Measurements from ENCODE around the gene TIMP2. TPM values are rescaled to one million over a fixed set of nuclear protein-coding genes. Genes with fewer than 3 reads are reported as not detected.

TIMP2 gene
- total and polyA plus RNA-seq, 2 of the 13 experiments (the other 11 are each of a cell fraction or from before 2014, with no cell fraction given), result 3.8 to 8.5 TPM

DNA sequence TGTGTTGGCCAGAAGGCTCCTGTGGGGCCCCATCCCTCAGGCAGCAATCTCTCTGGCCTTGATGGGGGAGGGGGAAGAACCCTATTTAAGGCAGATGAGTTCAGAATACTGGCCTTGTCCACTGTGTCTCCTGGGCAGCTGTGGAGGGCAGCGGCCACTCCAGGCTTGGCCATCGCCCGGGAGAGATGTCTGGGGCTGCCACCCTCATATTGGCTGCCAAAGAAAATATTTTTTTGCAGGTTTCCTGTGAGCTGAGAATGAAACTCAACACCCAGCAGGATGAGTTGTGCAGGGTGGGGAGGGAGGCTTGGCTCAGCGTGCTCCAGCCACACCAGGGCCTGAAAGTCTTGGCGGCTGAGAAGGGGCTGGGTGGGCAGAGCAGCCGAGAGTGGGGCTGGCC is 14.4 kb upstream of the TIMP2 start (continued):
- TF ChIP-seq, protein P1, sequence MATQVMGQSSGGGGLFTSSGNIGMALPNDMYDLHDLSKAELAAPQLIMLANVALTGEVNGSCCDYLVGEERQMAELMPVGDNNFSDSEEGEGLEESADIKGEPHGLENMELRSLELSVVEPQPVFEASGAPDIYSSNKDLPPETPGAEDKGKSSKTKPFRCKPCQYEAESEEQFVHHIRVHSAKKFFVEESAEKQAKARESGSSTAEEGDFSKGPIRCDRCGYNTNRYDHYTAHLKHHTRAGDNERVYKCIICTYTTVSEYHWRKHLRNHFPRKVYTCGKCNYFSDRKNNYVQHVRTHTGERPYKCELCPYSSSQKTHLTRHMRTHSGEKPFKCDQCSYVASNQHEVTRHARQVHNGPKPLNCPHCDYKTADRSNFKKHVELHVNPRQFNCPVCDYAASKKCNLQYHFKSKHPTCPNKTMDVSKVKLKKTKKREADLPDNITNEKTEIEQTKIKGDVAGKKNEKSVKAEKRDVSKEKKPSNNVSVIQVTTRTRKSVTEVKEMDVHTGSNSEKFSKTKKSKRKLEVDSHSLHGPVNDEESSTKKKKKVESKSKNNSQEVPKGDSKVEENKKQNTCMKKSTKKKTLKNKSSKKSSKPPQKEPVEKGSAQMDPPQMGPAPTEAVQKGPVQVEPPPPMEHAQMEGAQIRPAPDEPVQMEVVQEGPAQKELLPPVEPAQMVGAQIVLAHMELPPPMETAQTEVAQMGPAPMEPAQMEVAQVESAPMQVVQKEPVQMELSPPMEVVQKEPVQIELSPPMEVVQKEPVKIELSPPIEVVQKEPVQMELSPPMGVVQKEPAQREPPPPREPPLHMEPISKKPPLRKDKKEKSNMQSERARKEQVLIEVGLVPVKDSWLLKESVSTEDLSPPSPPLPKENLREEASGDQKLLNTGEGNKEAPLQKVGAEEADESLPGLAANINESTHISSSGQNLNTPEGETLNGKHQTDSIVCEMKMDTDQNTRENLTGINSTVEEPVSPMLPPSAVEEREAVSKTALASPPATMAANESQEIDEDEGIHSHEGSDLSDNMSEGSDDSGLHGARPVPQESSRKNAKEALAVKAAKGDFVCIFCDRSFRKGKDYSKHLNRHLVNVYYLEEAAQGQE (IDR thresholded peaks at IDR 0.05; ENCODE audit: borderline replicate concordance in 1 of 2, low read depth in 1 of 2, low read length in 2 of 2), result no peak
- TF ChIP-seq KMT2B (CRISPR knock-in tag; IDR thresholded peaks at IDR 0.05), result no peak

DNA sequence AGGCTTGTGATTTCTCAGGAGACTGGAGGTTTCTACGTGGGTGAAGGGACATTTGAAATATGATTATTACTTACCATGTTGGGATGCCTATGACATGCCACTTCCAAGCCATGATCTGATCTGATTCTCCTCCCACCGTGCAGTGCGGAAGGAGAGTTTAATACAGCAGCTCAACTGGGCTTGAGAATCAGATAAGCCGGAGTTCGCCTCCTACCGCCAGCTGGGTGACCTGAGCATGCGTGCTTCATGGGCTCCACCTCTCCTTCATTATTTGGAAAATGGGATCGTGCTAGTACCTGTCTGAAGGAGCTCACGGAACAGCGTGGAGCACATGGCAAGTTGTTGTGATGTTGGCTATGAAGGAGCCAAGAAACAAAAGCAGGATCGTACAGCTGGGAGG is 12.4 kb upstream of the TIMP2 start:
- ATAC-seq (no peak), DNase-seq (ENCODE audit: low spot score) (no peak), FAIRE-seq (no peak)
- Histone ChIP-seq H3K9me3 (ENCODE audit: low read length) (no peaks in the 10 kb centered on the region), H4K20me1 (ENCODE audit: insufficient read depth, low read length) (no peaks in the 10 kb centered on the region), H3K27me3 (ENCODE audit: control insufficient read depth in 1 of 2, insufficient read depth in 2 of 2, low read length in 2 of 2) (peaks cover 5 to 27% of the 10 kb centered on the region in 2 experiments; a peak in 4 of 5 replicates), H3K4me1 (ENCODE audit: insufficient read depth, low read length) (peaks cover 31% of the 10 kb centered on the region), H3K4me3 (replicated peaks in 1 of 3; ENCODE audit: insufficient read depth in 1 of 3, low read depth in 2 of 3, low read length in 3 of 3) (no peak overlapping the region), H3K79me2 (ENCODE audit: insufficient read depth, low read length) (no peaks in the 10 kb centered on the region), H2AFZ (ENCODE audit: low read length) (no peak overlapping the region), H3K36me3 (replicated peaks in 1 of 2; ENCODE audit: control insufficient read depth in 1 of 2, insufficient read depth in 2 of 2, low read length in 2 of 2) (no peaks in the 10 kb centered on the region), H3K9ac (ENCODE audit: insufficient read depth, low read depth, low read length) (no peak overlapping the region), H3K4me2 (ENCODE audit: low read depth, low read length) (no peak overlapping the region), H3K27ac (ENCODE audit: extremely low read length, insufficient read depth, low read length) (no peak overlapping the region)
- POLR2A ChIA-PET, result no interaction called here
- BruUV-seq (replicated peaks), result no TSS peak
- 64% methylated on average over 11 of the region's 11 CpGs for WGBS (ENCODE audit: low lambda C conversion rate)
- in situ Hi-C loops (cut with HindIII; ENCODE audit: extremely low pct_ligation_motif_present, low pct_unique_long_range_greater_than_20kb) (no loop called here), intact Hi-C loops (cut with micrococcal nuclease; ENCODE audit: unreplicated experiment) (loop anchor here (10.0 kb wide), 1 partner anchor 1647 kb away; no protein-coding TSS in a partner anchor)
- CTCF ChIA-PET (ENCODE audit: low intra/inter-chr PET ratio, low total read pairs), result no interaction called here
- TF ChIP-seq PAWR (CRISPR knock-in tag; IDR thresholded peaks at IDR 0.05; ENCODE audit: borderline replicate concordance), result no peak
- TF ChIP-seq DNMT3B (CRISPR knock-in tag; conservative IDR thresholded peaks at IDR 0.05), result no peak
- TF ChIP-seq NCOA5 (CRISPR knock-in tag; IDR thresholded peaks at IDR 0.05), result no peak
- TF ChIP-seq, protein P2, sequence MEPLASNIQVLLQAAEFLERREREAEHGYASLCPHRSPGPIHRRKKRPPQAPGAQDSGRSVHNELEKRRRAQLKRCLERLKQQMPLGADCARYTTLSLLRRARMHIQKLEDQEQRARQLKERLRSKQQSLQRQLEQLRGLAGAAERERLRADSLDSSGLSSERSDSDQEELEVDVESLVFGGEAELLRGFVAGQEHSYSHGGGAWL (CRISPR knock-in tag; IDR thresholded peaks at IDR 0.05), result no peak
- TF ChIP-seq, protein P3, sequence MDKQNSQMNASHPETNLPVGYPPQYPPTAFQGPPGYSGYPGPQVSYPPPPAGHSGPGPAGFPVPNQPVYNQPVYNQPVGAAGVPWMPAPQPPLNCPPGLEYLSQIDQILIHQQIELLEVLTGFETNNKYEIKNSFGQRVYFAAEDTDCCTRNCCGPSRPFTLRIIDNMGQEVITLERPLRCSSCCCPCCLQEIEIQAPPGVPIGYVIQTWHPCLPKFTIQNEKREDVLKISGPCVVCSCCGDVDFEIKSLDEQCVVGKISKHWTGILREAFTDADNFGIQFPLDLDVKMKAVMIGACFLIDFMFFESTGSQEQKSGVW (CRISPR knock-in tag; IDR thresholded peaks at IDR 0.05; ENCODE audit: borderline replicate concordance), result no peak
- TF ChIP-seq, protein P4, sequence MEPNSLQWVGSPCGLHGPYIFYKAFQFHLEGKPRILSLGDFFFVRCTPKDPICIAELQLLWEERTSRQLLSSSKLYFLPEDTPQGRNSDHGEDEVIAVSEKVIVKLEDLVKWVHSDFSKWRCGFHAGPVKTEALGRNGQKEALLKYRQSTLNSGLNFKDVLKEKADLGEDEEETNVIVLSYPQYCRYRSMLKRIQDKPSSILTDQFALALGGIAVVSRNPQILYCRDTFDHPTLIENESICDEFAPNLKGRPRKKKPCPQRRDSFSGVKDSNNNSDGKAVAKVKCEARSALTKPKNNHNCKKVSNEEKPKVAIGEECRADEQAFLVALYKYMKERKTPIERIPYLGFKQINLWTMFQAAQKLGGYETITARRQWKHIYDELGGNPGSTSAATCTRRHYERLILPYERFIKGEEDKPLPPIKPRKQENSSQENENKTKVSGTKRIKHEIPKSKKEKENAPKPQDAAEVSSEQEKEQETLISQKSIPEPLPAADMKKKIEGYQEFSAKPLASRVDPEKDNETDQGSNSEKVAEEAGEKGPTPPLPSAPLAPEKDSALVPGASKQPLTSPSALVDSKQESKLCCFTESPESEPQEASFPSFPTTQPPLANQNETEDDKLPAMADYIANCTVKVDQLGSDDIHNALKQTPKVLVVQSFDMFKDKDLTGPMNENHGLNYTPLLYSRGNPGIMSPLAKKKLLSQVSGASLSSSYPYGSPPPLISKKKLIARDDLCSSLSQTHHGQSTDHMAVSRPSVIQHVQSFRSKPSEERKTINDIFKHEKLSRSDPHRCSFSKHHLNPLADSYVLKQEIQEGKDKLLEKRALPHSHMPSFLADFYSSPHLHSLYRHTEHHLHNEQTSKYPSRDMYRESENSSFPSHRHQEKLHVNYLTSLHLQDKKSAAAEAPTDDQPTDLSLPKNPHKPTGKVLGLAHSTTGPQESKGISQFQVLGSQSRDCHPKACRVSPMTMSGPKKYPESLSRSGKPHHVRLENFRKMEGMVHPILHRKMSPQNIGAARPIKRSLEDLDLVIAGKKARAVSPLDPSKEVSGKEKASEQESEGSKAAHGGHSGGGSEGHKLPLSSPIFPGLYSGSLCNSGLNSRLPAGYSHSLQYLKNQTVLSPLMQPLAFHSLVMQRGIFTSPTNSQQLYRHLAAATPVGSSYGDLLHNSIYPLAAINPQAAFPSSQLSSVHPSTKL (CRISPR knock-in tag; IDR thresholded peaks at IDR 0.05), result no peak
- no peak for TF ChIP-seq HOXD1 (CRISPR knock-in tag; IDR thresholded peaks at IDR 0.05)
- no peak for TF ChIP-seq KDM5B (CRISPR knock-in tag; IDR thresholded peaks at IDR 0.05; ENCODE audit: borderline replicate concordance)
- TF ChIP-seq, protein P5, sequence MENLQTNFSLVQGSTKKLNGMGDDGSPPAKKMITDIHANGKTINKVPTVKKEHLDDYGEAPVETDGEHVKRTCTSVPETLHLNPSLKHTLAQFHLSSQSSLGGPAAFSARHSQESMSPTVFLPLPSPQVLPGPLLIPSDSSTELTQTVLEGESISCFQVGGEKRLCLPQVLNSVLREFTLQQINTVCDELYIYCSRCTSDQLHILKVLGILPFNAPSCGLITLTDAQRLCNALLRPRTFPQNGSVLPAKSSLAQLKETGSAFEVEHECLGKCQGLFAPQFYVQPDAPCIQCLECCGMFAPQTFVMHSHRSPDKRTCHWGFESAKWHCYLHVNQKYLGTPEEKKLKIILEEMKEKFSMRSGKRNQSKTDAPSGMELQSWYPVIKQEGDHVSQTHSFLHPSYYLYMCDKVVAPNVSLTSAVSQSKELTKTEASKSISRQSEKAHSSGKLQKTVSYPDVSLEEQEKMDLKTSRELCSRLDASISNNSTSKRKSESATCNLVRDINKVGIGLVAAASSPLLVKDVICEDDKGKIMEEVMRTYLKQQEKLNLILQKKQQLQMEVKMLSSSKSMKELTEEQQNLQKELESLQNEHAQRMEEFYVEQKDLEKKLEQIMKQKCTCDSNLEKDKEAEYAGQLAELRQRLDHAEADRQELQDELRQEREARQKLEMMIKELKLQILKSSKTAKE (CRISPR knock-in tag; IDR thresholded peaks at IDR 0.05; ENCODE audit: borderline replicate concordance), result no peak
- TF ChIP-seq RARG (CRISPR knock-in tag; IDR thresholded peaks at IDR 0.05; ENCODE audit: low read depth), result no peak
